ENCODE results near the gene MKNK1. TPM values are rescaled to one million over a fixed set of nuclear protein-coding genes. Genes with fewer than 3 reads are reported as not detected.
A peak's percentile ranks its signal among the peaks of the same experiment; 100 is the strongest.
"Not testable (repeated sequence)": the region's sequence is repeated elsewhere in the genome, so short reads cannot be mapped to it uniquely, and the experiment has no call there.

Gene MKNK1
- polyA plus RNA-seq (ENCODE audit: insufficient read length in 4 of 4) = 10 to 100 TPM; 22.3 to 29.3 (median 25.3) TPM

DNA sequence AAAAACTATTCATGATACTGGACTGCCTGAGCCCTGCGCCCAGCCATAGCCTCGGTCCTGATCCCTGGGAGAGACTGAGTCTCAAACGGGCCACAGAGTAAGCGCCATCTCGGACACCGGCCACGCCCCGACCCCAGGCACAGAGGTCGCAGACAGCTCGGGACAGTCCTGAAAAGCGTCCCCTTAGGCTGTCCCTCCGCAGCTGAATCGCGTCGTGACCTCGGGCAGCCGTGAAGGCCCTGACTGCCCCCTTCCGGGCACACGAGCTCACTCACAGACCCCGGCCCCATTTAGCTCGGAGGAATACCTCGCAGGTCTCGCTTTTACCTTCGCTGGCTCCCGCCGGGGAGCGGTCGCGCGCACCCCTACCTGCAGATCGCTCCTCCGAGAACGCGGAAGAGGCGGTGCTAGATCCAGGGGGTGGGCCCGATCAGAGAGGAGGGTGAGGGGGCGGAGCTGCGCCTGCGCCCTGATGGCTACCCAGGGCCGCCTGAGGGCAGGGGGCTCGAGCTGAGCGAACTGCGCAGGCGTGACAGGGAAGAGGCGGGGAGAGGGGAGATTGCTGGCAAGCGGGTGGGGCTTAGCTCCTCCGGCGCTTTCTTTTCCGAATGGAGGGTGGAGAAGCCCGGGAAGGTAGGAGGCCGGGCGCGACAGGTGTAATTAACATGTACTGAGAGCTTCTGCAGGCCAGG lies at the start of gene MKNK1:
Gene MKNK1 (minus strand): TSS at position 411 of the 692 bp plus-strand sequence. CDS start 20,941 bp downstream, outside the sequence.
- DNase-seq (ENCODE audit: low read depth in 4 of 4, low spot score in 3 of 4) = peak; percentile 89 to 96 (median 91)

DNA sequence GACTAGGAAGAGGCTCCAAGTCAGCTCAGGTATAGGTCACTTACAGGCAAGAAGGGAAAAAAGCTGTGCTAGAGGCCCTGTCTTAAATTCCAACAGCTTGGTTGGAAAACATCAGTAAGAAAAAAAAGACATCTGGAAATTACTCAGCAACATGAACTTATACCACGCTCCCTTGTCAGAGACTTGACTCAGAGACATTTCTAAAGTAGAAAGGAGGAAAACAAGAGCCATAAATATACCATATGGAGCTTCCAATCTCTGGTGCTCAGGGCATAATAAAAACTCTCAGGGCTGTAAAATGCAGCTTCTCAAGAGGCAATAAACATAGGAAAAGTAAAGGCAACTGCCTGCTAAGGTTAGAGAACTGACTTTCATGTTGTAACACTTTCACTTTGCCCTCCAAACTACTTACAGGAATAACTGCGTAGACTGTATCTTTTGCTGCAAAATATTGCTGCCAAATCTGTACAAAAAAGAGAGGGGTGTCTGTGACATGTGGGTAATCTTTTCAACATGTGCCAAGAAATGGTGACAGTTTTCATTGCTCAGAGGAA lies 49.4 kb upstream of the MKNK1 start:
- peak in 2 of 4 donors; percentile 23 to 27 for DNase-seq (ENCODE audit: low read depth in 4 of 4, low spot score in 3 of 4)

DNA sequence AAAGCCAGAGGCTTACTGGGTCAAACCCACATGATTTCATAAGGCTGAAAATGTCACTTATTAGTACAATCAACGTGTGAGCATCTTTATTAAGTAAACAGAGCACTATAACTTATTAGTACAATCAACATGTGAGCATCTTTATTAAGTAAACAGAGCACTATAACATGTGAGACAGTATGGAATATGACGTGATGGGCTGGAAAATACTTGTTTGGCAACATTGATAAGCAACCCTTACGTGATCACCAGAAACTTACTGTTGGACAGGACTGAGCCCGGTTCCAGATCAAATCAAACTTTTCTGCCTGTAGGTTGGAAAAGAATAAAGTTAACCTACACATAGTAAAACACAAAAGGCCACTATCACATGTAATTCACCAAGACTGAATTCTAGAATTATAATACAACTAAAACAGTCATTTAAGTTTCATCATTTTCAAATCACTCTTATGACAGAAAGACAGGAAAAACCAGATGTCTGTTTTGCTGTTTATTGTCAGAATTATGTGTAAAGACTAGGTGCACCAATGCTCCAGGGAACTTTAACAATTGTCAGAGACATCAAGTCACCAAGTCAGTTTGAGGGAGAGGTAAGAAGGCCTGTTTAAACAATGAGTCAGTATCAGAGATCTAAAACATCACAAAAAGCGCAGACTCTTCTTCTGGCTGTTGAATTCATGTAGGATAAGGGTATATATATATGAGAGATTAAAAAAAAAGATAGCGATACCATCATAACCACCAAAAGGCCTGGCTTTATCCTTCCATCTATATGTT lies 48.4 kb upstream of the MKNK1 start:
- DNase-seq (ENCODE audit: low read depth in 4 of 4, low spot score in 3 of 4) = no peak

DNA sequence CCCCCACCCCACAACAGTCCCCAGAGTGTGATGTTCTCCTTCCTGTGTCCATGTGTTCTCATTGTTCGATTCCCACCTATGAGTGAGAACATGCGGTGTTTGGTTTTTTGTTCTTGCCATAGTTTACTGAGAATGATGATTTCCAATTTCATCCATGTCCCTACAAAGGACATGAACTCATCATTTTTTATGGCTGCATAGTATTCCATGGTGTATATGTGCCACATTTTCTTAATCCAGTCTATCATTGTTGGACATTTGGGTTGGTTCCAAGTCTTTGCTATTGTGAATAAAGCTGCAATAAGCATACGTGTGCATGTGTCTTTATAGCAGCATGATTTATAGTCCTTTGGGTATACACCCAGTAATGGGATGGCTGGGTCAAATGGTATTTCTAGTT lies 47.1 kb upstream of the MKNK1 start:
- not testable (repeated sequence) for DNase-seq (ENCODE audit: low read depth in 4 of 4, low spot score in 3 of 4)

DNA sequence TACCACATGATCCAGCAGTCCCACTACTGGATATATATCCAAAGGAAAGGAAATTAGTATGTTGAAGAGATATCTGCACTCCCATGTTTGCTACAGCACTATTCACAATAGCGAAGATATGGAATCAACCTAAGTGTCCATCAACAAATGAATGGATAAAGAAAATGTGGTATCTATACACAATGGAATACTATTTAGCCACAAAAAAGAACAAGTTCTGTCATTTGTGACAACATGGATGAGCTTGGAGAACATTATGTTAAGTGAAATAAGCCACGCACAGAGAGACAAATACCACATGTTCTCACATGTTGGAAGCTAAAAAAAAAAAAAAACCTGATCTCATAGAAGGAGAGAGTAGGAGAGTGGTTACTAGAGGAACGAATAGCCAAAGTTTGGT lies 46.4 kb upstream of the MKNK1 start:
- DNase-seq (ENCODE audit: low read depth in 4 of 4, low spot score in 3 of 4) = no peak

DNA sequence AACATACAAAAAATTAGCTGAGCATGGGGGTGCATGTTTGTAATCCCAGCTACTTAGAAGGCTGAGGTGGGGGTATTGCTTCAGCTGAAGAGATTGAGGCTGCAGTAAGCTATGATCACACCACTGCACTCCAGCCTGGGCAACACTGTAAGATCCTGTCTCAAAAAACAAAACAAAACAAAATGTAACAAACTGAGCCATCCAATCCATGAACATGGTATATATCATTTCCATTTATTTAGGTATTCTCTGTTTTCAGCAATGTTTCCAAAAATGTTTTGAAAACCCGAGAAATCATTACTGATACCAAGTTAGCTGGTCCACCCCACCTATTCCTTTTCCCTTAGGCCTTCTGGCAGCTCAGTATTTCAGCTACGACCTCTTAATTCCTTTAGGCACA lies 45.7 kb upstream of the MKNK1 start:
- no peak for DNase-seq (ENCODE audit: low read depth in 4 of 4, low spot score in 3 of 4)

DNA sequence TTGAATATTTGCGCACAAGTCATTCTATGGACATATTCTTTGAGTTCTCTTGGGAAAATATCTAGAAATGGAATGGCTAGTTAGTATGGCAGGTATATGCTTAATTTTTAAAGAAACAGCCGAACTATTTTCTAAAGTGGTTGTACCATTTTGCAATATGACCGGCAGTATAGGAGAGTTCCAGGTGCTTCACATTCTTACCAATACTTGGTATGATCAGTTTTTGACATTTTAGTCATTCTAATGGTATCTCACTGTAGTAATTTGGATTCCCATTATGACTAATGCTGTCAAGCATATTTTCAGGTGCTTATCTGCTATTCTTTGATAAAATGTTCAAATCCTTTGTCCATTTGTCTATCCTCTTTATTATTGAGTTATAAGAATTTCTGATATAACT lies 43.5 kb upstream of the MKNK1 start:
- DNase-seq (ENCODE audit: low read depth in 4 of 4, low spot score in 3 of 4) = no peak

DNA sequence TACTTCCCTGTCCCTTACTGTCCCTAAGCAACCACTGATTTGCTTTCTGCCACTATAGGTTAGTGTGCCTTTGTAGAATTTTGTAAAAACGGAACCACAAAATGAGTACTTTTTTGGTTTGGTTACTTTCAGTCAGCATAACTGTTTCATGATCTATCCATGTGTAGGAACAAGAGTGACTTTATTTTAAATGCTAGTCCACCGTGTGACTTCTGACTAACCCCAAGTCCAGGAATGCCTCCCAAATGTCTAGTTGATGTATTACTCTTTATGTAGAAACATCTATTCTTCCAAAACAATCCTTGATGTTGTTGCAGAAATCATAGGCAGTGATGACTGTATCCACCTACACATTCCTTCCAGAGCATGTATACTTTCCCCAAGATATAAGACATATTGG lies 42.8 kb upstream of the MKNK1 start:
- no peak for DNase-seq (ENCODE audit: low read depth in 4 of 4, low spot score in 3 of 4)

DNA sequence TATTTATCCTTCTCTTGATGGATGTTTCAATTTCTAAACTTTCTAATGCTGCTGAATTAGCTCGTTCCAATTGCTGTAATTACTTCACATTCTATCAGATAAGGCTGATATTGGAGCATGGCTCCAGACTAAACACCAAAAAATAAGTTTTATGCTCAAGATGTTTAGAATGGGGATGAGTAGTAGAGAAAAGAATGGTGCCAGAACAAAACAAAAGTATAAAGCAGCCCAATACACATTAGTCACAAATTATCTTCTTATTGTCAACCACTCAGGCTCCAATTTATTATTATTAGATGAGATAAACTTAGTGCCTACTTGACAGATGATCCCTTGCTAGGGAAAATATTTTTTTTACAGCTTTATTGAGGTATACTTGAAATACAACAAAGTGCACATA lies 42.3 kb upstream of the MKNK1 start:
- no peak for DNase-seq (ENCODE audit: low read depth in 4 of 4, low spot score in 3 of 4)

DNA sequence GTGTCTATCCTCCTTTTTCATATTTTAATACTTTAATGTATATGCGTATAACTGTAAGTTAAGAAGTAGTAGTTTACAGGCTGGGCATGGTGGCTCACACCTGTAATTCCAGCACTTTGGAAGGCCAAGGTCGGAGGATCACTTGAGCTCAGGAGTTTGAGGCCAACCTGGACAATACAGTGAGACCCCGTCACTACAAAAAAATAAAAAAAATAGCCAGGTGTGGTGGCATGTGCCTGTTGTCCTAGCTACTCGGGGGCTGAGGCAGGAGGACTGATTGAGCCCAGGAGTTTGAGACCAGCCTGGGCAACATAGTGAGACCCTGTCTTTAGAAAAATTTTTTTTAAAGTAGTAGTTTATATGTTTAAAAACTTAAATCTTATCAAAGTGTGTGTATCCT lies 41.7 kb upstream of the MKNK1 start:
- no peak for DNase-seq (ENCODE audit: low read depth in 4 of 4, low spot score in 3 of 4)

DNA sequence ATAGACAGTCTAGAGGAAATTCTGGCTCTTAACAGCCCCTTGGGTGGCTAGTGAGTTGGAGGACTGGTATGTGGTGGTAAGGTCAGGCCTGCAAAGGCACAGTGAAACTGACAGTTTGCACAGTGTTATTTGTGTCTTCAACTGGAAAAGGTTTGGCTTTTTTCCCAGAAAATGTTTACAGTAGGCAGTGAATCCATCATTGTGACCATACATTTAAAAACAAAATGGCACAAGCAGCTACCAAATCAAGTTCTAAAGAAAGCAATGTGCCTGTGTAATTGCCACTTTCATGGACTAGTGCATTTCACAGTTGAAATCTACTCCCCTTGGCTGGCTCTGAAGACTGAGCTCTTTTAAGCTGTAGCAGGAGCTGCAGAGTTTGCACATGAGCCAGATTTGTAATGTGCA lies 39.3 kb upstream of the MKNK1 start:
- DNase-seq (ENCODE audit: low read depth in 4 of 4, low spot score in 3 of 4) = peak in 1 of 4 donors; percentile 33

DNA sequence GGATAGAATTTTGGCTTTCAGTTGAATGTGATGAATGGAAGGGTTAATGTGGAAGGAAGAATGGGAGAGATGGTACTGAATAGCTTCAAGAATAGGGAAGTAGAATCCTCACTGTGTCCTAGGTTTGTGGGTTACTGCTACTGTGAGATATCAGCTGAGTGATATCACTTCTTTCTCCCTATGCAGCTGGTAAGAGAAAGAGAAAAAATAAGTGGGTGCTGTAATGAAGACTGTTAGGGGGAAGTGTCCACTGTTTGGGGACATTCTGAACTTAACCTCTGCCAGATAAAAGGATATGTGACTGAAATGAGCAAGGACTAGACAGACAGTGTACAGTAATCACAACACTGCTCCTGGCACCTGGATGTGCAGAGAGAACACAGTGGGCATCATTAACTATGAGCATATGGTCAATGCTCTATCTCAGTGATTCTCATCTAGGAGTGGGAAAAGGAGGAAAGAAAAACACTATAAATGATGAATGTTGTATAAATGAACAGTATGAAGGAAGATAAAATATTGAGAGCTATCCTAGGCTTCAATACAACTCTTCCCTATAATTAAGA lies 38.1 kb upstream of the MKNK1 start:
- DNase-seq (ENCODE audit: low read depth in 4 of 4, low spot score in 3 of 4) = no peak

DNA sequence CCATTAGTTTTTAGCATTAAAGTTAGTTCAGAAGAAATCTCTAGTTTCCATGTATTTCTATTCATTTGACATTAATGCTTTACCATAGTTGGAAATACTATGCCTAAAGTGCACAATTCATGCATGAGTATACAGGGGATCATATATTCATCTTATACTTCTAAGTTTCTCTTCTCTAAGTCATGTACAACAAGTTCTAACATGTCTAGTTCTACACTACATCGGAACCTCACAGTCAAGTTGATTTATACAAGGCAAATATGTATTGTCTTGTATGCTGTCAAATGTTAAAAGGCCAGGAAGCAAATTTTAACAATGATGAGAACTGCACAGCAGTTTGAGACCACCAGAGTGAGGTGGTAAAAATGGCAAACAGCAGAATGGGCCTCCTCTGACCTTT lies 35.5 kb upstream of the MKNK1 start:
- DNase-seq (ENCODE audit: low read depth in 4 of 4, low spot score in 3 of 4) = no peak

DNA sequence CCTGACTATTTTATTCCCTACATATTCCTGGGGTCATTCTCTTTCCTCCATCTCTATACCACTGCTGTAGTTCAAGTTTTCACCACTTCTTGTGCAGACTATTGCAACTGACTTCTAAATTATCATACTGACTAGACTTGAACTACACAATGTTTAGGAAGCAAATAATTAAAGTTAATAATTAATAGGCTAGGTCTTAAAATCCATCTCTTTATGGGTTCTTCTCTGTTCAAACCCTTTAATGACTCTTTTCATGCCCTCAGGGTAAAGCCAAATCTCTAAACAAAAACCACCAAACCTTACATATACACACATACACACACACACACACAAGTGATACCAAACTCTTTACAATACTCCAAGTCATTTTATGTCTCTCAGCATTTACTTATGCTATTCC lies 34.9 kb upstream of the MKNK1 start:
- no peak for DNase-seq (ENCODE audit: low read depth in 4 of 4, low spot score in 3 of 4)

DNA sequence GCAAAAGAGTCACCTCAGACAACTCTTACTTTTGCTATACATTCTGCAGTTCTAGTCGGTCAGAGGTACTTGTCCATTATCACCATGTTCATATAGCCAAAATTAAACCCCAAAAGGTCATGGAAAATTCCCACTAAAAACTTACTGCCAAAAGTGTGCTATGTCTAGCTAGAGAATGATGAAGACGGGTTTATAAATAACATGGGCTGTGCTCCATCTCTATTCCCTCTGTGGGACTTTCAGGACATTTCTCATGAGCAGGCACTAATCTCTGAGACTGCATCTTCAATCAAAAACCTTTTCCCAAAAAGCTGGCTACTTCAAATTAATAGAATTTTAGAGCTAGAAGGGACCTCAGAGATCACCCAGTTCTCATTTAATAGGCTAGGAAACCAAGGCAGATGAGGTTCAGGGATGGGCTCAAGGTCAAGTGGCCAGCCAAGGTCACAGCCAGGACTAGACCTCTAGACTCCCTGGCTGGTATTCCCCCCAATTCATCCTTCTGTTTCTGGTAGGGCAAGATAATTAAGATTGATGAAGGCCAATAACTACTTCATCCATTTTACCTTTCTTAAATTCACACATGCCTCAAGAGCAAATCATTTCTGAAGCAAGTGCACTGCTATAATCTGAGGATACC lies 33.5 kb upstream of the MKNK1 start:
- DNase-seq (ENCODE audit: low read depth in 4 of 4, low spot score in 3 of 4) = no peak

DNA sequence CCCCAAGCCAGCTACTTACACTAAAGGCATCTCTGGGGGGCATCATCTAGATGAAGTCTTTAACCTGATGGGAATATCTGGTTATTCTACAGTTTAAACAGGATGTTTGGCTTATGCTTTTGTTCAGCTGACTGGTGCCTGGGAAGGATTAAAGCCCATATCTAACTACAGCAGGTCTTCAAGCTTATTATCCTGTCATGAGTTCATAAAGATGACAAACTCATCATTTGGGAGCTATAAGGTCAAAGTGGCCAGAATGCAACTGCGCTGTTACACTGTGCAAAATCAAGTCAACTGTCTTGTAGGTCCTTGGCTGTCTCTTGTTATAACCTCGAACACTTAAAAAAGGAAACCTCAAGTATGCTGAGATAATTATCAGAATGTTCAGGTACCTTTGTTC lies 31.1 kb upstream of the MKNK1 start:
- no peak for DNase-seq (ENCODE audit: low read depth in 4 of 4, low spot score in 3 of 4)

DNA sequence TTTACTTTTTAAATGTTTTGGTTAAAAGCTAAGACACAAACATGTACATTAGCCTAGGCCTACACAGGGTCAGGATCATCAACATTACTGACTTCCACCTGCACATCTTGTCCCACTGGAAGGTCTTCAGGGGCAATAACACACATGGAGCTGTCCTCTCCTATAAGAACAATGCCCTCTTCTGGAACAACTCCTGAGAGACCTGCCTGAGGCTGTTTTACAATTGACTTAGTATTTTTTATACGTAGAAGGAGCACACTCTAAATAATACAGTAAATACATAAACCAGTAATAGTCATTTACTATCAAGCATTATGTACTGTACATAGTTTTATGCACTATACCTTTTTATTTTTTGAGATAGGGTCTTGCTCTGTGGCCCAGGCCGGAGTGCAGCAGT lies 26.7 kb upstream of the MKNK1 start:
- no peak for DNase-seq (ENCODE audit: low read depth in 4 of 4, low spot score in 3 of 4)

DNA sequence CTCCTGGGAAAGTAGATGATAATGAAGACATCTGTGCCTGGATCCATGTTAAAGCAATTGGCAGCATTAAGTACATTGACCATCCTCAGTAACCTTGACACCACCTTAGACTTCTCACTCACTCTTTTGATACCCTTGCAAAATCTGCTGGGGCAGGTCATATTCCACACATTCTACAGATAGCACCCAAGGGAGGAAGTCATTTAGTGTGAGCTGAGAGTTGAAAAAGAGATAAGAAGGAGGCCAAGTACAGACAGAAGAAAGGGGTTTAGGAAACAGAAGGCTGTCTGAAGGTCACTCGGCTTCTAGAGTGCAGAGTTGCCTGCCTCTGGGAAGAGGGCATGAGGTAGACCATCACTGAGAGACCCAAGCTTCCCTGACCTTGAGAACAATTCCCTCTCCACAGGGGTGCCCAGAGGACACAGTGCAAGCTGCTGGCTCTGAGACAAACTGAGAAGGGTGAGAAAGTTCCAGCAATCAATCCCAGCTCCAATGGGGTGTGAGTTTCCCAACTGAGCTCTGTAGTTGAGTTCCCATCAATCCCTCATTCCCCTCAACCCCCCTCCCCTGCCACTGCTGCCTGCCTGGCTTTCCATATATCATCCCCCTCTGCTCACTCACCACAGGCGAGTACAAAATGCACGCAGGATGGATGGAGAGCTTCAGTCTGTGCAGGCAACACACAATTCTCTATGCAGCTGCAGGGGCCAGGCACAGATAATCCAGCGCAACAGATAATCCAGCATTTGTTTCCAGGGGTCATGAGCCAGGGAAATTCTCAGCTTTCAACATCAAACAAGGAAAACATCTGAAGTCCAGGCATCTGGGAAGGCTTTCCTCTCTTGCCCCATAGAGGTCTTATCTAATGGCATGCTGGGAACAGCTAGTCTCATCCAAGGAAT lies 19.9 kb upstream of the MKNK1 start:
- no peak for DNase-seq (ENCODE audit: low read depth in 4 of 4, low spot score in 3 of 4)

DNA sequence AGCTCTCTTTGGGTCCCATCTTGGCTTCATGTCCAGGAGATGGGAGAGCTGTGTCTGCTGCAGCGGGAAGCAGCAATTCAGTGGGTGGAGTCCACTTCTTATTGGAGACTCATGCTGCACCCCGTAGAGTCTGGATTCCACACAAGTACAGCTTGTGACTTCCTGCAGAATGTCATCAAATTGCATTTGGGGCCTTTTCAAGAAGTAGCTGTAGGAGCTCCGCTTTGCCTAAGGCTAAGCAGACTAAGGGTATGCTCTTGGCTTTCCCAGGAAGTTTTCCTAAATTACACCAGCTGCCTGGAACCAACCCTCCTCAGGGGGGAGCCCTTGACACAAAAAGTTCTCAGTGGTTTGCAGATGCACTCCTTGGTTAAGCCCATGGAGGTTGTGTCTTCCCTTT lies 18.3 kb upstream of the MKNK1 start:
- no peak for DNase-seq (ENCODE audit: low read depth in 4 of 4, low spot score in 3 of 4)

DNA sequence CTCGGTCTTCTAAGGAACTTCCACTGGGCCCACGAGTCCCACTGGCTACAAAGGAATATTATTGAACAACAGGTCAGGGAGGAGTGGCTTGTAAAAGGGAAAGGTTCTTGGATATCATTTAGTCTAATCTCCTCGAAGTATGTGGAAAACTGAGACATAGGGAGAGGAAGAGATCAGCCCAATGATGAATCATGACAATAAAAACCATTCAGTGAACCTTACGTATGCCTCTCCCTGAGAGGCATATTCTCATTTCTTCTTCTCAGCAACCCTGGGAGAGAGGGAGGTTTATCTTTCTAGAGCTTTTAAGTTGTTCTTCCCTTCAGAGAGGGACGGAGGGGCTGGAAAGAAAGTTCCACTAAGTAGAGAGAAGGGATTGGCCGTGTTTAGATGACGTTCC lies 17.9 kb upstream of the MKNK1 start:
- no peak for DNase-seq (ENCODE audit: low read depth in 4 of 4, low spot score in 3 of 4)

Measured in right renal pelvis (tissue), 4 donors.